PC-3 (cell line): ENCODE data around the gene PKDREJ.

Source experiments
- EZH2 ChIP-seq: fragments of 300-600 bp; sonication (generic); IDR thresholded peaks from one replicate; pipeline ENCODE4 v1.6.1; 2017; ENCODE audit warnings: antibody characterized with exemption, mild to moderate bottlenecking, low read length; ENCODE audit not compliant: unreplicated experiment
- EZH2phosphoT487 ChIP-seq: fragments of 300-600 bp; sonication (generic); IDR thresholded peaks from 2 replicates; pipeline ENCODE4 v1.6.1; 2018; ENCODE audit warnings: mild to moderate bottlenecking, antibody characterized with exemption, low read length, borderline replicate concordance
- TF ChIP-seq, protein P1 (sequence below): fragments of 300-600 bp; sonication (generic); conservative IDR thresholded peaks from 2 replicates; pipeline ENCODE4 v1.5.1; 2017; ENCODE audit warnings: antibody characterized with exemption, low read depth, mild to moderate bottlenecking, low read length

DNA sequence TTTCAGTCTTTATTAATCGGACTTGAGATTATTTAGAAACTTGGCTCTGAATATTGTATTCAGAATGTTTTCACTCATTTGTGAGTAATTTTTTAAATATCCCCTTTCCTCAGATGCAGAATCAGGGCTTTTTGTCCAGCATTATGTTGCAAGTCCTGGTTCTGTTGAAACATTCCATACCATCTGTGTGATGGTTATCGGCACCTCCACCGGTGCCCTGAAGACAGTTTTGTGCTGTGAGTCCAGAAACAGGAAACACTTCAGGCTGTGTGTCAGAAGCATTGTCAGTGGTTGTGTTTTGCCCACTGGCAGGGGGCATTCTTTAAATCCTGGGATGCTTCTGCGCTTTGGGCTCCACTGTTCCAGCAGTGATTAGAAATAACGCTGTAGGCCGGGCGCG lies 33.4 kb downstream of the PKDREJ start:
- TF ChIP-seq, protein P1, sequence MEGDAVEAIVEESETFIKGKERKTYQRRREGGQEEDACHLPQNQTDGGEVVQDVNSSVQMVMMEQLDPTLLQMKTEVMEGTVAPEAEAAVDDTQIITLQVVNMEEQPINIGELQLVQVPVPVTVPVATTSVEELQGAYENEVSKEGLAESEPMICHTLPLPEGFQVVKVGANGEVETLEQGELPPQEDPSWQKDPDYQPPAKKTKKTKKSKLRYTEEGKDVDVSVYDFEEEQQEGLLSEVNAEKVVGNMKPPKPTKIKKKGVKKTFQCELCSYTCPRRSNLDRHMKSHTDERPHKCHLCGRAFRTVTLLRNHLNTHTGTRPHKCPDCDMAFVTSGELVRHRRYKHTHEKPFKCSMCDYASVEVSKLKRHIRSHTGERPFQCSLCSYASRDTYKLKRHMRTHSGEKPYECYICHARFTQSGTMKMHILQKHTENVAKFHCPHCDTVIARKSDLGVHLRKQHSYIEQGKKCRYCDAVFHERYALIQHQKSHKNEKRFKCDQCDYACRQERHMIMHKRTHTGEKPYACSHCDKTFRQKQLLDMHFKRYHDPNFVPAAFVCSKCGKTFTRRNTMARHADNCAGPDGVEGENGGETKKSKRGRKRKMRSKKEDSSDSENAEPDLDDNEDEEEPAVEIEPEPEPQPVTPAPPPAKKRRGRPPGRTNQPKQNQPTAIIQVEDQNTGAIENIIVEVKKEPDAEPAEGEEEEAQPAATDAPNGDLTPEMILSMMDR, result no peak
- no peak for TF ChIP-seq EZH2
- TF ChIP-seq EZH2phosphoT487, result no peak
